Measurements from ENCODE around the gene PDXK.

Gene PDXK

DNA sequence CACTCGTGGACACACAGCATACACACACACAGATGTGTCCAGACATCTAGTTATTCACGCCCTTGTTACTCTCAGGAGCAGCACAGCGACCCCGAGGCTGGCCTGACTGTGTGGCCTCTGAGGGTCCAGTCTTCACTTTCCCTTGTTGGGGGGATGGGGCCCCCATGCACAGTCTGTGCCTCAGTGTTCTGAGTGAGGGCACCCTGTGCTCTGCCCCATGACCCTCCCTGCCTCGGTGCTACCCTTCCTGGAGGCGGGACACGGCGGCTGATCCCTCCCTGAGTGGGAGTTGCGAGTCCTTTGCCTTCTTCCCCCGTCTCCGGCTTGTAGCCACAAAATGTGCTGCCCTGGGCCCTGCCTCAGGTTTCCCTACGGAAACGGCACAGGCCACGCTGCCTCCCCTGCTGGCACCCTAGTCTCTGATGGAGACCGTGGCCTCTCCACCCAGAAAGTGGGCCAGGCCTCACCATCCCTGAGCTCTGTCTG, 48.6 kb downstream of the PDXK start:
- no peak for TF ChIP-seq CTCF (IDR thresholded peaks at IDR 0.05; ENCODE audit: borderline replicate concordance, insufficient read depth, low read depth, low read length)

GRCh38 chr21:43767984-43768867, 49.3 kb downstream of the PDXK start:
- no peak overlapping the region for H3K4me3 ChIP-seq (ENCODE audit: low read depth, low read length)
- TF ChIP-seq CTCF (IDR thresholded peaks at IDR 0.05; ENCODE audit: borderline replicate concordance, insufficient read depth, low read depth, low read length) = no peak

More for the DNA sequence above, 48.6 kb downstream of the PDXK start:
- no peak overlapping the region for H3K4me3 ChIP-seq (ENCODE audit: low read depth, low read length)

GRCh38 chr21:43768868-43769167, 49.9 kb downstream of the PDXK start:
- no peak overlapping the region for H3K4me3 ChIP-seq (ENCODE audit: low read depth, low read length)
- TF ChIP-seq CTCF (IDR thresholded peaks at IDR 0.05; ENCODE audit: borderline replicate concordance, insufficient read depth, low read depth, low read length) = no peak

DNA sequence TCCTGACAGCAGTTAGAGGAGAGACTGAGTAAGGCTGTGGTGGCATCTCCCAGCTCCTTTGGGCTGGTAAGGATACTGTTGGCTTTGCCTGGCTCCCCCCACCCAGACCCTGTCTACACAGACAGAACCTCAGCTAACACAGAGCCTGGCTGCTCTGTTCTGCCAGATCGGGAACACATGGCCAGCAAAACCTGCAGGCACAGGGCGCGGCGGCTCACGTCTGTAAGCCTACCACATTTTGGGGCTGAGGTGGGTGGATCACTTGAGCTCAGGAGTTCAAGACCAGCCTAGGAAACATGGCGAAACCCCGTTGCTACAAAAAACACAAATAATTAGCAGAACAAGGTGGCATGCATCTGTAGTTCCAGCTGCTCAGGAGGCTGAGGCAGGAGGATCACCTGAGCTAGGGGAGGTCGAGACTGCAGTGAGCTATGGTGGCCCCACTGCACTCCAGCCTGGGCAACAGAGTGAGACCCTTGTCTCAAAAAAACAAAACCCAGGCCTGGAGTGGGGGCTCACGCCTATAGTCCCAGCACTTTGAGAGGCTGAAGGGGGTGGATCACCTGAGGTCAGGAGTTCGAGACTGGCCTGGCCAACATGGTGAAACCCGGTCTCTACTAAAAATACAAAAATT, 50.5 kb downstream of the PDXK start:
- H3K4me3 ChIP-seq (ENCODE audit: low read depth, low read length) = no peak overlapping the region
- TF ChIP-seq CTCF (IDR thresholded peaks at IDR 0.05; ENCODE audit: borderline replicate concordance, insufficient read depth, low read depth, low read length) = no peak

- no peak for TF ChIP-seq CTCF (IDR thresholded peaks at IDR 0.05; ENCODE audit: borderline replicate concordance, insufficient read depth, low read depth, low read length)
- no peak overlapping the region for H3K4me3 ChIP-seq (ENCODE audit: low read depth, low read length)
Observed at GRCh38 chr21:43770066-43770655, 51.2 kb downstream of the PDXK start.

GRCh38 chr21:43771199-43771675, 52.3 kb downstream of the PDXK start:
- TF ChIP-seq CTCF (IDR thresholded peaks at IDR 0.05; ENCODE audit: borderline replicate concordance, insufficient read depth, low read depth, low read length) = no peak
- H3K4me3 ChIP-seq (ENCODE audit: low read depth, low read length) = no peak overlapping the region

Measured in GM12875 (cell line).